ENCODE measurements around the gene MAP4K3.

The MAP4K3 gene

DNA sequence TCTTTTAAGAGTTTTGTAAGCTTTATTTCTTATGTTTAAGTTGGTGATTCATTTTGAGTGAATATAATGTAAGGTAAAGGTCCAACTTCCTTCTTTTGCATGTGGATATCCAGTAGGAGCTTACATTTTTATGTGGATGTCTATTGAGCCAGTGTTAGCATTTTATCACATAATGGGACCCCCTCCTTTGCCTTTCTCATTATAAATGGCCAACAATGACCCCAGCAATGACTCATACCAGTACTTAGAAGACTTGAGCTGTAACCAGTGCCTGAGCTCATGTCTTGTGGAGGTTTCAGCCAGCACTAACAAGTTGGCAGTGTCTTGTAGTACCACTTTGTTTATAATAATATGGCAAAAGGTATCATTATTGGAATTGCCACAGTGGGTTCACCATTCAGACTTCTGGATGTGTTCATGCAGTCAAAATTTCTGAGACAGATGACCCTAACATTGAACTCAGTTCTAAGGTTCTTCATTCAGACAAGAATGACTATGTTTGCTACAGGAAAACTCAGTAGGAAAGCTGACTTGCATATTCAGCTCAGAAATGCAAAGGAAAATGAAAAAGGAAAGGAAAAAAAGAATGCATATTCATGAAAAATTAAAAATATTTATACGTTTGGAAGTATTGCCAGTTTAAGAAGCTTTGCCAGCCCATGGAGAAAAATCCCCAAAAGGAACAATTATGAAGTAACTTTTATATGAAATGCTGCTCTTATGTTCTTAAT, 234.3 kb downstream of the MAP4K3 start:
- TF ChIP-seq, protein P1, sequence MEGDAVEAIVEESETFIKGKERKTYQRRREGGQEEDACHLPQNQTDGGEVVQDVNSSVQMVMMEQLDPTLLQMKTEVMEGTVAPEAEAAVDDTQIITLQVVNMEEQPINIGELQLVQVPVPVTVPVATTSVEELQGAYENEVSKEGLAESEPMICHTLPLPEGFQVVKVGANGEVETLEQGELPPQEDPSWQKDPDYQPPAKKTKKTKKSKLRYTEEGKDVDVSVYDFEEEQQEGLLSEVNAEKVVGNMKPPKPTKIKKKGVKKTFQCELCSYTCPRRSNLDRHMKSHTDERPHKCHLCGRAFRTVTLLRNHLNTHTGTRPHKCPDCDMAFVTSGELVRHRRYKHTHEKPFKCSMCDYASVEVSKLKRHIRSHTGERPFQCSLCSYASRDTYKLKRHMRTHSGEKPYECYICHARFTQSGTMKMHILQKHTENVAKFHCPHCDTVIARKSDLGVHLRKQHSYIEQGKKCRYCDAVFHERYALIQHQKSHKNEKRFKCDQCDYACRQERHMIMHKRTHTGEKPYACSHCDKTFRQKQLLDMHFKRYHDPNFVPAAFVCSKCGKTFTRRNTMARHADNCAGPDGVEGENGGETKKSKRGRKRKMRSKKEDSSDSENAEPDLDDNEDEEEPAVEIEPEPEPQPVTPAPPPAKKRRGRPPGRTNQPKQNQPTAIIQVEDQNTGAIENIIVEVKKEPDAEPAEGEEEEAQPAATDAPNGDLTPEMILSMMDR (IDR thresholded peaks at IDR 0.05; ENCODE audit: extremely low read depth, insufficient read depth, missing control alignments) = no peak
- in situ Hi-C loops (cut with MboI; ENCODE audit: low pct_unique_long_range_greater_than_20kb, low sequenced_read_pairs, unreplicated experiment) = no loop called here
- no peak for DNase-seq (ENCODE audit: low spot score)
